ENCODE data around the gene PARD3.
"Not testable (repeated sequence)": the region's sequence is repeated elsewhere in the genome, so short reads cannot be mapped to it uniquely, and the experiment has no call there.

The PARD3 gene

DNA sequence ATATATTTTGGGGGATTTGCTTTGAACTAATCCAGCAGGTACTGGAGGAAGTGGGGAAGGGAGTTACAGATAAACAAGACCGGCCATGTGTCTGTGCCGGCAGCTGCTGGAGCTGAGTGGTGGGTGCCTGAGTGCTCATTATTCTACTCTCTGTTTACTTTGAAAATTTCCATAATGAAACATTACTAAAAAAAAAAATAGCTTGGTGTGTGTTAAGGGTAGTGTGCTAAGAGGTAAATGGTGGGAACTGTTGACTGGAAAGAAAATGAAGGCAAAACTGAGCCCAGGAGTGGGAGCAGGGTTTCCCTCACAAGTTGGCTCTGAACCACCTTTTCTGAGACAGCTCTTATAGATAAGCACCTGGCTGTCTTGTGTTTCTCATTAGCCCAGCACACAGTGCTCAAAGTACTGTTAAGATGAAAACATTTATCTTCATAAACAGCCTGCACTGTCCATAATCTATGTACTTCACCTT is 50.6 kb downstream of the PARD3 start:
- peak; percentile 42 for DNase-seq

DNA sequence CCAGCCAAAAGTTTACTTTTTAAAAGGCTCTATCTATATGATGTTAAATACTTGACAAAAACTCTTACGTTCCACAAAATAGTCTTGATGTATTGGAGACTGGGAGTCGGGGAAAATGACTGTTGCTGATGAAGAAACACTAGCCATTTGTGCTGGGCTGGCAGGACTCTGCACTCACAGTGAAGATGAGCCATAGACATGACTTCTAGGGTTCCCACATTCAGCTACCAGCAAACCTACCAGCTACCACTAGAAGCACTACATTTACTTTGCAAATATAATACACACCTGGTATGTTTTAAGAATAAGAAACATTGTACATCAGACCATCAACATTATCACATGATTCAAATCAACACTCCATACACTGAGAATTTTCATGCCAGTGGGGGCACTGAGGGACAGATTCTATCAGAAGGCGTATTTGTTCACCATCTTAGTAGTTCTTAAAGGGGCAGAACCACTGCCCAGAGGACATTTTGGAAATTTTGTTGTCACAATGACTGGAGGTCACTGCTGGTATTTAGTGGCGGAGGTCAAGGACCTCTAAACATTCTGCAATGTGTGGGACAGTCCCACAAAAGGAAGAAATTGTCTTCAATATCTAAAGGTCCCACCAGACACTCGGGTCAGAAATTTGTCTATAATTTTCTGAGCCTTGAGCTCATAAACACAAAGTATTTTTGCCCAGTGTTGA is 52.3 kb downstream of the PARD3 start:
- no peak for DNase-seq

DNA sequence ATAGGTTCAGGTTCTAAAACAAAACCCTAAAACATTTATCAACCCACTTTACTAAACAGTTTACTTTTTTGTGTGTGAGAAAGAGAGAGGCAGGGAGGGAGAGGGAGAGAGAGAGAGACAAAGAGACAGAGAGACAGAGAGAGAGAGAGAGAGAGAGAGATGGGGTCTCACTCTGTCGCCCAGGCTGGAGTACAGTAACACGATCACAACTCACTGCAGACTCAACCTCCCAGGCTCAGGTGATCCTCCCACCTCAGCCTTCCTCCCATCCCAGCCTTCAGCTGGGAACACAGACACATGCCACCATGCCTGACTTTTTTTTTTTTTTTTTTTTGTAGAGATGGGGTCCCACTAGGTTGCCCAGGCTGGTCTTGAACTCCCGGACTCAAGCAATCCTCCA is 52.9 kb downstream of the PARD3 start:
- DNase-seq = no peak

DNA sequence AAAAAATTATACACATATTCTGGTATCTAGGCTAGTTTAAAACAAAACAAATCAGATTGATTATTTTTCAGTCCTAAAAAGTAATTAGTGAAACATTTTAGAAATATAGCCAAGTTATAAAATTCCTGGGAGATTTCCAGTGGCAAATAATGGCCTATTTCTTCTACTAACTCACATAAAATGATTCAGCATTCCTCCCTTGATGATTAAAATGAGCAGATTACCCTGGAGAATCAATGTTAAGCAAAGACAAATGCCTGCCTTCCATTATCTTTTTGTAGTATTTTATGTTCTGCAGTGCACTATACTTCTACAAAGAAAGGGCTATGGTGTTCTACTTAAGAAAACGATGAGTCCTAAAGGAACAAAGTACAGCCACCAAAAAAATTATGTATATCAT is 53.6 kb downstream of the PARD3 start:
- DNase-seq = no peak

DNA sequence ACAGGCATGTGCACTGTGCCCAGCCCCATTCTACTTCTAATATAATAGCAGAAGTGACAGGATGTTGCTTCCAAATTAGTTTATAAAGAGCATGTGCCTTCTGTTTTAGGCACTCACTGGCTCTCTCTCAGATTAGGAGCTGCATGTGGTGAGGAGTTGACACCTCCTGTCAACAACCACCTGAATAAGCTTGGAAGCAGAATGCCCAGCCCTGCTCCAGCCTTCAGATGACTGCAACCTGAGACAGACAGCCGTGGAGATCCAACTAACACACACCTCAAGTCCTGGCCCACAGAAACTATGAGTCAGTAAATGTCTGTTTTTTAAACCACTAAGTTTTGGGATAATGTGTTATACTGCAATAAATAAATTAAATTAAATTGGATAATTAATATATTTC is 54.5 kb downstream of the PARD3 start:
- no peak for DNase-seq

DNA sequence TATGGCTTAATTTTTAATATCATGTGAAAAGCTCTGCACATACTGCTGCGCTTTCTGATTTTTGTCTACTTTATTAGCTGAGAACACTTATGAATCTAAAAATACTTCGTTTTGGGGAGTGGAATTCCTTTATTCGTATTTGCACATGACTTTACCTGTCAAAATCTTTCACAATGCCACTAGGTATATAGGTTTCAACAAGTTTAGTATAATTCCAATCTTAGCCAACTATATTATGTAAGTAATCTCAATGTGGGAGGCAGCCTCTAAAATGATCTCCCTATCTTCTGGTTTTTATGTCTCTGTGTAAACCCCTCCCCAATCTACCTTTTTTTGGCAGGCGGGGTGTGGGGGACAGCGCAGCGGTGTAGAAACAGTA is 55.3 kb downstream of the PARD3 start:
- DNase-seq = no peak

DNA sequence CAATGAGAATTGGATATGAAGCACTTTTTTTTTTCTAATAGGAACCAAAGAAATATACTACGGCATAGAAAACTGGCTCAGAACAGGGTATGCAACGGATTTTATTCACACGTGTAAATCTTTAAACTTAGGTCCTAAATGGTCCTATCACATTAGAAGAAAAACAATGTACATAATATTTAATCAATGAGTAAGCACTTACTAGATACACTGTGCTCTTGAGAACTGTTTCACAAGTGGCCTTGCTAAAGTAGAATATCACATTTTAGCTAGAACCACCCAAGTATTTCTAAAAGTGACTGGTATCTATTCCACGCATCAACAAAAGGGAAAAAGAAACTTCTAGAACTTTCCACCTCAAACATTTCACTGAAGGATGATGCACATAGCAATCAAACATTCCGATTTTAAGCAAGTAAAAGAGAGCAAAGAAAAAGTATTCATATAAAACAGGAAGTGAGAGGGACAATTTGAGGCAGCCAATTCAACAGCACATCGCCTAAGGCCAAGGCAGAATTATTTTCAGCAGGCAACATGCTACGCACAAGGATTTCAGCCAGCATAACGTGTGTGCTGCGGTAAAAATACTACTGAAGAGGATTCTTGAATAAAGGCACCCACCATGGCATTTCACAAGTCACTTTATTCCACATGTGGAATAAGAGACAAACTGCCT is 55.8 kb downstream of the PARD3 start:
- no peak for DNase-seq

DNA sequence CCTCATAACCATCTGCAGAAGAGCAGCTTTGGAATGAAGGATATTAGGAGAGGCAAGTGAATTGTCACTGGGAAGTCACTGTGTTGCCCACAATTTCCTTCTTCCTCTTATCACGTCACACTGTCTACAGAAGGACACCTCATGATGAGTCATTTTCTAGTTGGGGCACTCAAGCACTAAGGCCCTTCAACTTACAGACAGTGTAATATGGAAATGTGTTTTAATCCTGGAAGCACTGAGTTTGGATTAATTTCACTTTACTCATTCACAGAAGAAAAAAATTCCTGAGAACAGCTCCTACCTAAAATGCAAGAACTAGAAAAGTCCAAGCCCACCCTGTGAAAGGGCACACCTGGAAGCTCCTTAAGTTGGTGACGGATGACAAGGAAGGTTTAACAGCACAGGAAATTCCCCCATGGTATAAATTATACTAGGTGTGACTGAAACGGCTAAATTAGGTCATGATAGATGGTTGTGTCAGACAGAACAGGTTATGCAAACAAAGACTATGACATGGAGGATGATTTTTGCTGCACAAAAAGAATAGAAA is 56.6 kb downstream of the PARD3 start:
- no peak for DNase-seq

DNA sequence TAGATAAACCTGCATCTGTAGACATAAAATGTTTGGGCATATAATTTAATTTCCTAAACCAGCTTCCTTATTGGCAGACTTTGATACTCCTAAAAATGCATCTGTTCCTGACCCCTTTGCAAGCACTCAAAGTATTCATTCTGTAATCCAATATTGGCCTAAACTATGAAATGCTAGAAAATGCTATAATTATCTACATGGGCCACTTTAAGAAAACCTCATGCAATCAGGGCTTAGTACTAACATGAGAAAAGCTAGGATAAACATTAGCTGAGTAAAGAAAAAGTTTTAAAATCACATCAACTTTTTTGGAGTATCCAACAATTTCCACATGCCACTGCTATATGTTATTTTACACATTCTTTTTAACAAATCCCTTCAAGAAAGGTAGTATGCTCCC is 57.2 kb downstream of the PARD3 start:
- DNase-seq = no peak

DNA sequence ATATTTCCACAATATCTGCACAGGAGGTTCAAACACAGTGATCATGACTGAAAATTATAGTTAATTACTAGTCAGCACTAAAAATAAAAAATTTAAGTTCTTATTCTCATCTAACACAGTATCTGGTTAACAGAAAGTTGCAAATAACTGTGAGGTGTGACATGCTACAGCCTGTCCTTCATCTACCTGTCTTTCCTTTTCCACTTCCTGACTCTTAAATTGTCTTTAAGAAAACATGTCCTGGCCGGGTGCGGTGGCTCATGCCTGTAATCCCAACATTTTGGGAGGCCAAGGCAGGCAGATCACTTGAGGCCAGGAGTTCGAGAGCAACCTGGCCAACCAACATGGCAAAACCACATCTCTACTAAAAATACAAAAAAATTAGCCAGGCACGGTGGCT is 57.9 kb downstream of the PARD3 start:
- not testable (repeated sequence) for DNase-seq

DNA sequence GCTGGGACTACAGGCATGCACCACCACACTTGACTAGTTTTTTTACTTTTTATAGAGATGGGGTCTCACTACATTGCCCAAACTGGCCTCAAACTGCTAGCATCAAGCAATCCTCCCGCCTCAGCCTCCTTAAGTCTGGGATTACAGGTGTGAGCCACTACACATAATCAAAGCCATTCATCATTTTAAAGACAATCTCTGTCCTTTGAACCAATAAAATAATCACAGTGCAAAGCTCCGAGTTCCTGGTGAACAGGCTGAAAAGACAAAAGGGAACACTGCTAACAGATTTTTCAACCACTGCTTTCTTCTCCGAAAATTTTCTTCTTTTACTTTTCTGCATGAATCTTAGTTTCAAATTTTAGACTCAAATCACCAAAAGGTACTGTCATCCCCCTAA is 58.5 kb downstream of the PARD3 start:
- no peak for DNase-seq

DNA sequence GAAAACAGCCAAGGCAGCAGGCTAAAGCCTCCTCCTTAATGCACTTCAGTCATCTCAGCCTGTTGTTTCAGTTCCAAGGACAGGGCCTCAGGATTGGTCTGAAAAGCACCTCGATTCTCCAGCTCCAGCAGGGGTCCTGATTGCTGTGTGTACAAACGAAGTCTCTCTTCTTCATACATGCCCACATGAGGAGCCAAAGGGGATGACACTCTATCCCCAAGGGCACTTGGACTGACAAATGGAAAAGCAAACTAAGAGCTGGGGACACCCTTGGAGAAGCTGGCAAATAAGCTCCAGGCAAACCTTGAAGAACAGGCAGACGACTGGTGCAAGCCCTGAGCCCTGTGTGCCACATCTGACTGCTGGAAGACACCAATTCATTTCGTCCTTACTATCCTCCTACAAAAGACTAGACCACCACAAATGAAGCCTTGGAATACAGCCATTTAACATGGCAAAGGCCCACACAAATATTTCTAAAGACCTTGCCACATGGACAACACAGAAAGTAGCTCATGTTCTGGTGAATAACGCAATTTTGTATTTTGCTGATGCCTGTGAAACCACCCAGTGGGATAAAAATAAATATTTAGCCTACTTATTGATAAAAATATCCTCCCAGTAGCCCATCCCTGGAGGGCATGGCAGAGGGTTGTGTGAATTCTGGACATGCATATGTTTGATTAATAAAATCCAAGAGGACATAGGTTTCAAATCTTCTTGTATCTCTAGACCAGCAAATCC is 61.9 kb downstream of the PARD3 start:
- DNase-seq = no peak

DNA sequence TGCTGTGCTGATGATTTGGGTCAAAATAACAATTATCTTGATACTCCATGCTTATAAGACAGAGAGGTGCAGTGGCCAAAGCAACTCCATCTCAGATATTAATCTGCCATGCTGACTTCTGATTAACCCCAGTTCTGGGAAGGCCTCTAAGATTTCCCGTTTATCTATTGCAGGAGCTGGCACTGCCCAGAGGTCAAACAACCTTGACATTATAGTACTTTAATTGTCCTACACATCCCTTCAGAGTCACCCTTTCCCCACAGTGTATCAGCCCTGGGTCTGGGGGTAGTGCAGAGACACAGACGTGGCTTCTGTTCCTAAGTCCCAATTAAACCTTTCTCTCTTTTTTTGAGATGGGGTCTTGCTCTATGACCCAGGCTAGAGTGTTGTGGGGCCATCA is 63.8 kb downstream of the PARD3 start:
- no peak for DNase-seq

DNA sequence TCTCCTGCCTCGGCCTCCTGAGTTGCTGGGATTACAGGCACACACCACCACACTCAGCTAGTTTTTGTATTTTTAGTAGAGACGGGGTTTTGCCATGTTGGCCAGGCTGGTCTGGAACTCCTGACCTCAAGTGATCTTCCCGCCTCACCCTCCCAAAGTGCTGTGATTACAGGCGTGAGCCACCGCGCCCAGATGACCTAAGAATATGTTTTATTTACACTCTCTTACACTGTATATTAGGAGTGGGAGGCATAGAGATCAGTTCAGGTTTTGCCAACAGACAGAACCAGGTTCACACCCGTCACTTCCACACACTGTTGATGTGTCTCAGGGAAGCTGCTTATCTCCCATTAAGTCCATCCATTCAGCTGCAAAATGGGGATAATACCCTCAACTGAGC is 64.3 kb downstream of the PARD3 start:
- not testable (repeated sequence) for DNase-seq

DNA sequence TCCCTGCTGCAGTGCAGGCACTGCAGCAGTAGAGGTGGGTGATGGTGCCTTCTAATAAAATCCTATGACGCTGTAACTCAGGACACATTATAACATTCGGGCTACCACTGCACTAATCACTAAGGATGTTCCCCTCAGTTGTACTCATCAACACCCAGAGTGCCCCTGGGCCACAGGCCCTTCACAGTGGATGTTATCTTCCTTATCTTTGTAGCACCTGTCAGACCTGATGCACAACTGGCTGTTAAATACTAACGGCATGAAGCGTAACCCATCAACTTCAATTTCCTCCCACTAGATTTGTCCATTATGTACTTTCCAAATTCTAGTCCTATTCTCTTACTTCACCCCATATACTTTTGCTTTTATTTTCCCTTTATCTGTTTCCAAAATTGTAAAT is 66.3 kb downstream of the PARD3 start:
- DNase-seq = no peak

DNA sequence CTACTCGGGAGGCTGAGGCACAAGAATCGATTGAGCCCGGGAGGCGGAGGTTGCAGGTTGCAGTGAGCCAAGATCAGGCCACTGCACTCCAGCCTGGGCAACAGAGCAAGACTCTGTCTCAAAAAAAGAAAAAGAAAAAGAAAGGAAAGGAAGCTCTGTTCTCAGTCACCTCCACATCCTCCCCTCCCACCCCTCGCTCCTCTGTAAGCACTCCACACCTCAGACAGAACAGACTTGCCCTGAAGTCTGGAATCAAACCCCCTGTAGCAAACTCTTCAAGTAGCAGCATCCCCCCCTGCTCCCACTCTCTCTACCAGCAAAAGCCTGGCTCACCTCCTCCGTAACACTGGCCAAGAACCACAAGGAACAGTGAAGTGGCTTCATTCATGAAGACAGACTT is 66.7 kb downstream of the PARD3 start:
- no peak for DNase-seq

DNA sequence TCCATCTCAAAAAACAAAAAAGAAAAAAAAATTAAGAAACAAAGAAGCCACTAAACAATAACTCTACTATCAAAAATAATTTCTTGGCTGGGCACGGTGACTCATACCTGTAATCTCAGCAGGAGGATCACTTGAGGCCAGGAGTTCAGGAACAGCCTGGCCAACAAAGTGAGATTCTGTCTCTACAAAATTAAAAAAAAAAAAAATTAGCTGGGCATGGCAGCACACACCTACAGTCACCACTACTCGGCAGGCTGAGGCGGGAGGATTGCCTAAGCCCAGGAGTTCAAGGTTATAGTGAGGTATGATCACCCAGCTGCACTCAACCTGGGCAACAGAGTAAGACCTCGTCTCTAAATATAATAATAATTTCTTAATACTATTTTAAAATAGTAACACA is 69.0 kb downstream of the PARD3 start:
- DNase-seq = no peak

DNA sequence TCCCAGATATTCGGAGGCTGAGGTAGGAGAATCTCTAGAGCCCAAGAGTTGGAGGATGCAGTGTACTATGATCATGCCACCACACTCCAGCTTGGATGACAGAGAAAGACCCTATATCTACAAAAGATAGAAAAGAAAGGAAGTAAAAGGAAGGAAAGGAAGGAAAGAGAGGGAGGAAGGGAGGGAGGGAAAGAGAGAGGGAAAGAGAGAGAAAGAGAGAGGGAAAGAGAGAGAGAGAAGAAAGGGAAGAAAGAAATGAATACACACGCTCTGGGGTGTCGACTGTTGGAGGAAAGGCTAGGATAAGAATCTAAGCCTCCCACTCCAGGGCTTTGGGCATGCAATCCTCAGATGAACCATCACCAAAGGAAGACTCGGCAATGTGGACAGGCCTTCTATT is 69.9 kb downstream of the PARD3 start:
- DNase-seq = no peak

DNA sequence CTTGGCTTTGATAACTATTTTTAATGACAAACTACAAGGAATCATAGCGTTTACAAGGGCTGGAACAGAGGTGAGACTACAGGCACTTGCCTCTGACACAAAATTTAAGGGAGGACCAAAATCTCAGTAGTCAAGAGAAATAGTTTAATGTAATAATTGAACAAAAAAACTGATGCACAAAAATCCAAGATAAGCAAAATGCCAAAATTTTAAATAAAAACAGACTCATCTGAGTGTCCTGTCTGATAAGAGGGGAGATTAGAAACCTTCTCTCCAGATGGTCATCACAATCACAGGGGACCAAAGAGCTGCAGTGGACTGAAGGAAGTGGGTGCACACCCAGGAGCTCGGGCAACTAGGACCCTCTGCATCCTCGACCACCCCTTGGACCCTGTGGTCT is 70.5 kb downstream of the PARD3 start:
- no peak for DNase-seq

DNA sequence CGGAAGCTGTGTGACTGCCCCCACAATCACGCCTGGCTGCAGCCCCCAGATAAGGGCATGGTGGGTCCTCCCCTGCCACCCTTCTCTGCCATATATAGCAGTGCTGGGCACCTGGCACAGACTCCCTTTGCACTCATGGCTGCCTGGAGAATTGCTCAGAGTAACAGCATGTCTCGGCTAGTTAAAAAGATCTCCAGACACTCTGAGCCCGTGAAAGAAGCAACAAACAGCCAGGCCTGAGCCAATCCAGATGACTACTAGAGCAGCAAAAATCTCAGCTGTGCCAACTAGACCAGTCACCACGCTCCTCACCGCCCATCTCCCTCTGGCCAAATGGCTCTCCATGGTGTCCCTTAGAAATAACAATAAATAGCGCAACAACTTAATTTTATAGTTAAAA is 71.3 kb downstream of the PARD3 start:
- DNase-seq = no peak

DNA sequence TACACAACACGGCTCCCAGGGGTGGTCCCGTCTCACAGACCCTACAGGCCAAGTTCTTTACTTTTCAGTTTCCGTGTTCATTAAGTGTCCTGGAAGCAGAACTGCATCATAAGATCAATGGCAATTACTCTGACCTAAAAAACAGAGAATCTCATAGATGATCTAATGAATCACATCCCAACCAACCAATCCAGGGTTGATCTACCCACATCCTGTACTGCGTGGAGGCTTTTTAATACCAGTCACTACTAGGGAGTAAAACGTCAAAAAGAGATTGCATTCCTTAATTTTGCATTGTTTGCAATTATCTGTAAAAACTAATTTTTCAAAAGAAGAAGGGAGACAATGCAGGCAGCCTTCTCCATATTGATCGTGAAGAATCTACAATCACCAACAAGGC is 72.6 kb downstream of the PARD3 start:
- no peak for DNase-seq

DNA sequence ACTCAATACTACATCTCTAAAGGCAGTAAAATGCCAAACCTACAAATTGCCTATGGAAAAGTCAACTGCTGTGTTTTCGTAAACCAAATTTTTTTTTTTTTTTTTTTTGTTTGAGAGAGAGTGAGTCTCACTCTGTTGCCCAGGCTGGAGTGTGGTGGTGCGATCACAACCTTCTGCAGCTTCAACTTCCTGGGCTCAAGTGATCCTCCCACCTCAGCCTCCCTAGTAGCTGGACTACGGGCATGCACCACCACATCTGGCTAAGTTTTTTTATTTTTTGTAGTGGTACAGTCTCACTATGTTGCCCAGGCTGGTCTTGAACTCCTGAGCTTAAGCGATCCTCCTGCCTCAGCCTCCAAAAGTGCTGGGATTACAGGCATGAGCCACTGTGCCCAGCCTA is 74.0 kb downstream of the PARD3 start:
- DNase-seq = not testable (repeated sequence)

DNA sequence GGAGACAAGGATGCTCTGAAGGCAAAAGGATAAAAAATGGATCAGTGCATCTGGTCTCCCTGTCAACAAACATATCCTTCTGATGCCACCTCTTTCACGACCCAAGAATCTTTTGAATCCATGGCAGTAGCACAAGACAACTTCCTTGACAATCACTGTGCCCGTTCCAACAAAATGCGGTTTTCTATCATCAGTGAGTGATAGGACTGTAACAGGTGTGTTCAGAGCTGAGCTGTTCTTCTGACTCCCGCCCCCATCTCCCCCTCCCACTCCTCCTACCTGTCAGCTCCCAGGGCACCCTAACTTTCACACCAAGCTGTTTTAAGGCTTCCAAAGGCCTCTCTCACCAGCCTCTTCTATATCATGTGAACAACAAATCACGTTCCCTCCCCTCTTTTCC is 74.8 kb downstream of the PARD3 start:
- DNase-seq = no peak

DNA sequence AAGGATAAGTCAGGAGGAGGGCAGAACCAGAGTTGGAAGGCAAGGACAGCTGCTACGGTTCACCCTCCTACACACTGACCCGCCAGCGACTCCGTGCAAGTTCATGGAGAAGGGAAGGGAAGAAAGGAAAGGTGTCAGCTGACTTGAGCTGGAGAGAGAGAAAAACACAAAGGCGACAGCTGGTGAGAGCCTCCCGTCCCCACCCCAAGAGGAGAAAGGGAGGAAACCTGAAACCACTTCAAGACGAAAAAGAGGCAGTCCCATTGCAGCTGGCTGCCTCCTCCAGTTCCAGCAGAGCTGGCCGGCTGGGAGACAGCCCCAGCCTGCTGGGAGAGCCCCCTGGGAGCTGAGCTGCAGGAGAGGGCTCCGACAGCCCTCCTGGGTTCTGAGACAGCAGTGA is 75.2 kb downstream of the PARD3 start:
- DNase-seq = peak; percentile 7

Measured in NCI-H1694 treated with DMSO at 0.1 percent for 48 hours (cell line).